ENCODE data around the gene SH3GL1.
"Not testable (repeated sequence)": the region's sequence is repeated elsewhere in the genome, so short reads cannot be mapped to it uniquely, and the experiment has no call there.

SH3GL1 gene

DNA sequence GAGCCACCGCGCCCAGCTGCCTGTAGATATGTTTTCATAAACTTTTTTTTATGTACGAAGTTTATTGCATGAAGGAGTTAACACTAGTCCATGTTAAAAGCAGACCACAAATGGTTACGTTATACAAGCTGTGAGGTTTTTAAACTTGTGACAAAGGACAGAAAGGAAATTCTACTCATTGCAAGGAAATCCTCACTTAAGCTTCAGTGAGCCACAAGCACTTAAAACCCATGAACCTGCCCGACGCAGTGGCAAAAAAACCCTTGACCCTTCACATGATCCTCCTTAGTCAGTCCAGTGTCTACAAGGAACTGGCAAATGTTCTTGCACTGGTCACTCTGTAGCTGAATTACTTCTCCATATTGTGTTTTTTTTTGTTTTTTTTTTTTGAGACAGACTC, 52.8 kb downstream of the SH3GL1 start:
- DNase-seq (ENCODE audit: low read depth in 2 of 2, low spot score in 1 of 2), result no peak

DNA sequence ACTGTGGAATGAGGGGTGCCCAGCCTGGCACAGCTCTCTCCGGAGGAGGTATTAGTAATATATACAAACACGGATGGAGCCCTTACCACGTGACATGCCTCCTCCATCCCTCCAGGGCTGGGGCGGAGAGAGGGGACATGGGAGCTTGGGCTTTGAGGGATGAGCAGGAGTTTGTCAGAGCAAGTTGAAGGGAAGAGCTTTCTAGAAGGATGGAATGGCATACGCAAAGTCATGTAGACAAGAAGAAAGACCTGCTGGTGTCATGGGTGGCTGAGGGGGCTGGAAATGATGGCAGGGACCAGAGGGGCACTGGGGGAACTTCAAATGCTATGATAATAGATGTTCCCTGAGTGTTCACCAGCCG, 54.3 kb downstream of the SH3GL1 start:
- DNase-seq (ENCODE audit: low read depth in 2 of 2, low spot score in 1 of 2), result no peak

DNA sequence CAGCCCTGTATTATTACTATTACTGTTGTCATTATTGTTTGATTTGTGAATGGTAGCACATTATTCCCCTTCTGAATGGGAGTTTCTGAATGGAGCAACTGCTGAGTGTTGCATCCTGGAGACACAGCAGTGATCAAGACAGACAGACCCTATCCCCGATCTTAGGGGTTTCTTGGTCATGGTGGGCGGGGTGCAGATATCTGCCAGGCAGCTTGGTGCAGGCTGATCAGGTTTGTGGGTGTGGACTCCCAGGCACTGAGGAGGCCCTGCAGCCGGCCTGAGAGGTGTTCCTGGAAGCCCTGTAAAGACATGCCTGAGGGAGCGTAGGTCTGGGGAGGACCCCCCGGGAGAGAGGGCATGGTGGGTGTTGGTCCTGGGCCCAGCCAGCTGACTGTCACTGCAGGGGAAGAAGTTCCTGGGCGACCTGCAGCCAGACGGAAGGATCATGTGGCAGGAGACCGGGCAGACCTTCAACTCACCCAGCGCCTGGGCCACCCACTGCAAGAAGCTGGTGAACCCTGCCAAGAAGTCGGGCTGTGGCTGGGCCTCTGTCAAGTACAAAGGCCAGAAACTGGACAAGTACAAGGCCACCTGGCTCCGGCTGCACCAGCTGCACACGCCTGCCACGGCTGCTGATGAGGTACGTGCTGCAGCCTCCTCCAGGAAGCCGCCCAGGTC, 54.9 kb downstream of the SH3GL1 start:
- no peak for DNase-seq (ENCODE audit: low read depth in 2 of 2, low spot score in 1 of 2)

DNA sequence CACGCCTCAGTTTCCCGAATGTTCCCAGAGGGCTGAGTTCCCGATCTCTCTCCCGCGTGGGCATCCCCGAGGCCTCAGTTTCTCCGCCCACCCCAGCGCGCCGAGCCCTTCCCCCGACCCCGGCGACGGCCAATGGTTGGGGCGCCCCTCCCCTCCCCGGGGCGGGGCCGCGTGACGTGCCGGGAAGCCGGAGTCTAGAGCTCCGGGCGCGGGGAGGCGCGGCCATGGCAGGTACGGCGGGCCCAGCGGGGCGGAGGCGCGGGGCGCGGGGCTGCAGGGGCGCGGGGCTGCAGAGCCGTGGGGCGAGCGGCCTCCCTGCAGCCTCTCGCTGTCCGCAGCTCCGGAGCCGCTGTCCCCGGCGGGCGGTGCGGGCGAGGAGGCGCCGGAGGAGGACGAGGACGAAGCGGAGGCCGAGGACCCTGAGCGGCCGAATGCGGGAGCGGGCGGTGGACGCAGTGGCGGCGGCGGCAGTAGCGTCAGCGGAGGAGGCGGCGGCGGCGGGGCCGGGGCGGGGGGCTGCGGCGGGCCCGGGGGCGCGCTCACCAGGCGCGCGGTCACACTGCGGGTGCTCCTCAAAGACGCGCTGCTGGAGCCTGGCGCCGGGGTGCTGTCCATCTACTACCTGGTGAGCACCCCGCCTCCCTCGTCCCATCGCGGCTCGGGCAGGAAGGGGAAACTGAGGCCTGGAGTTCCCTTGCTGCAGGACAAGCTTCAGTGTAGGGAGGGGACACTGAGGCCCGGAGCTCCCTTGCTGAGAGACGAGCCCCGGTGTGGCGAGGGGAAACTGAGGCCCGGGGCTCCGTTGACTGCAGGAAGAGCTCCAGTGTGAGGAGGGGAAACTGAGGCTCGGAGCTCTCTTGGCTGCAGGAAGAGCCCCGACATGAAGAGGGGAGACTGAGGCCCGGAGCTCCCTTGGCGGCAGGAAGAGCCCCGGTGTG, 56.7 kb downstream of the SH3GL1 start, which contains the start of gene MPND:
MPND (plus strand) TSS at position 193 of the 938 bp plus-strand sequence; CDS start at position 225, 32 bp downstream.
- DNase-seq (ENCODE audit: low read depth in 2 of 2, low spot score in 1 of 2), result peak; percentile 83 to 87

DNA sequence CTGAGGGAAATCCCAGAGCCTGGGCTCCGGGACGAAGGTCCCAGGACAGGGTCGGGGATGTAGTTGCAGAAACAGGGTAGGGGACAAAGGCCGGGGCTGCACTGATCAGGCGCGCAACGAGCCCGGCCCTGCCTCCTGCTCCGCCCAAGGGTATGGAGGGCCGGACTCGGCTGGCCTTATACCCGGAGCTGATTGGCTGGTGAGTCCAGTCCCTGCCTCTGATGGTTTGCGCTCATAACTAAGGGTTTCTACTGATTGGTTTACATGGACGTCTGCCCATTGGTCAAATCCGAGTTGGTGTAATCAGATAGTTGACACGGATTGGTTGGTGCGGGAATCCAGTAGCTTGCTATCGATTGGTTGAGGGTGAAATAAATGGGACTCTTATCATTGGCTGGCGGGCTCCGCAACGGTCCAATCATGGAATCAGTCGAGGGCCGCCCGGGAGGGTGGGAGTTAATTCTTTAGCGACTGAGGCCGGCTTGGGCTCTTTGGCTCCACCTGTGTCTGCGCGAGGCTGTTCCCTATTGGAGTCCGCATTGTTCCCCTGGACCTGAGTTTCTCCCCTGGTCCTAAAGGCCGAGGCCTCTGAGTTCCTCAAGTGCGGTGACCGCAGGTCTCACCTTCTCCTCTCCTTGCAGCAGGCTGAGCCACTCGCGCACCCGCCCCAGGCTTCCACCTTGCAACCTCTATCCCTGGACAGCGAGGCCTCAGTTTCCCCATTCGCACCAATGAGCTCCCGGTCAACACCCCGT, 57.6 kb downstream of the SH3GL1 start:
- DNase-seq (ENCODE audit: low read depth in 2 of 2, low spot score in 1 of 2), result peak; percentile 54 to 78

DNA sequence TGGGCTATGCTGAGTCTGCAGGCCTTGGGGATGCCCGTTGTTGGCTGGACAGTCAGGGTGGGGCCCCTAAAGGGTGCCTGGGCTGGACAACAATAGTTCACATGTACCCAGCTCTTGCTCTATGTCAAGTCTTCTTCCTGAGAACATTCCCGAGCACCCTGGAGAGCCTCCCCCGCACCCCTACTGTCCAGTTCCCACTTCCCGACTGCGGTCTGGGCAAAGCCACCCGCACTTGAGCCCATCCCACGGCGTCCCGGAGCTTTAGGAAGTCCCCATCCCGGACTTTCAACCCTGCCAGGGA, 58.1 kb downstream of the SH3GL1 start:
- no peak for DNase-seq (ENCODE audit: low read depth in 2 of 2, low spot score in 1 of 2)

DNA sequence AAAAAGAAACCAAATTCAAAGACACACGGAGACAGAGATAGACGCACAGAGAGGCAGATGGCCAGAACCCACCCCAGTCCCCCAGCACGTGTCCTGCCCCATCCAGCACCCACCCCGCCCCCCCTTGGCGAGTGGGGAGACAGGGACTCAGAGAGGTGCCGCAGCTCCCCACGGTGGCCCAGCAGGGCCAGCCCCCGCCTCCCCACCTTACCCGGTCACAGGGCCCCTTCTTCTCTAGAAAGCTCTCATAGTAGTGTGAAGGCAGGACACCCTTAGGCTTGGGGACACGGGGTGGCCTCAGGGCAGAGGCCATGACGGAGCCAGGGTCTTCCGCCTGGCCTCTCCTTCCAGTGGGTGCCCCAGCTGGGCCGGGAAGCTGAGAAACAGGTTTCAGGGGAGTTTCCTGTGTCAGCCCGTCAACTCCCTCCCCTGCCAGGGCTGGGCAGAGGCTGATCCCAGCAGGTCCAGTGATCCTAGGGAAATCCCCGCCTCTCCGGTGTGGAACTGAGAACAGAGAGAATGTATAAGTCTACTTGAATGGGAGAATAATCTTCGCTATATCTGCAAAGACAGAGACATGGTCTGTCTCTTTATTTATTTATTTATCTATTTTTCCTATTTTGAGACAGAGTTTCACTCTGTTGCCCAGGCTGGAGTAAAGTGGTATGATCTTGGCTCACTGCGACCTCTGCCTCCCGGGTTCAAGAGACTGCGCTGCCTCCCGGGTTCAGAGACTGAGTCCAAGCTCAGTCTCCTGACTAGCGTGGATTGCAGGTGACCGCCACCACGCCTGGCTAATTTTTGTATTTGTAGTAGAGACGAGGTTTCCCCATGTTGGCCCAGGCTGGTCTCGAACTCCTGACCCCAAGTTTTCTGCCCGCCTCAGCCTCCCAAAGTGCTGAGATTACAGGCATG, 61.6 kb downstream of the SH3GL1 start, which contains the start of gene STAP2:
STAP2 (minus strand) TSS at position 387 of the 915 bp plus-strand sequence; CDS start at position 313, 74 bp downstream.
- no peak for DNase-seq (ENCODE audit: low read depth in 2 of 2, low spot score in 1 of 2)

DNA sequence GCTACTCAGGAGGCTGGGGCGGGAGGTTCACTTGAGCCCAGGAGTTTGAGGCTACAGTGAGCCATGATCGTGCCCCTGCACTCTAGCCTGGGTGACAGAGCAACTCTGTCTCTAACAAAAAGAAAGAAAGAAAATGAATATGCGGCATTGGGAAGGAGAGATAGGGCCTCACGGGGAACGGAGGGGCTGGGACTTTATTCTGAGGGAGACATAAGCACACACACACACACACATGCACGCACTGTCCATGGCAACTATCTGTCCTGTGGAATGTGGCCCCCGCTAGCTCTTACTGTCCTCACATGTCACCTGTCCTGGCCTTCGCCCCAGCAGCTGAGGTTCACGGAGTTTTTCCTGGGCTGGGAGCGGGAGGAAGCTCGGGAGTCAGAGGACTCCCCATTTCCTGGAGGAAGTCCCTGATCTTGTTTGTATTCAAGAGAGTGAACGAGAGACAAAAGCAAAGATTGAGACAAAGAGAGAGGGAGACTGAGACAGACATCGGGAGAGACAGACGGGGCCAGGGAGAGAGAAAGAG, 62.4 kb downstream of the SH3GL1 start:
- DNase-seq (ENCODE audit: low read depth in 2 of 2, low spot score in 1 of 2), result no peak

DNA sequence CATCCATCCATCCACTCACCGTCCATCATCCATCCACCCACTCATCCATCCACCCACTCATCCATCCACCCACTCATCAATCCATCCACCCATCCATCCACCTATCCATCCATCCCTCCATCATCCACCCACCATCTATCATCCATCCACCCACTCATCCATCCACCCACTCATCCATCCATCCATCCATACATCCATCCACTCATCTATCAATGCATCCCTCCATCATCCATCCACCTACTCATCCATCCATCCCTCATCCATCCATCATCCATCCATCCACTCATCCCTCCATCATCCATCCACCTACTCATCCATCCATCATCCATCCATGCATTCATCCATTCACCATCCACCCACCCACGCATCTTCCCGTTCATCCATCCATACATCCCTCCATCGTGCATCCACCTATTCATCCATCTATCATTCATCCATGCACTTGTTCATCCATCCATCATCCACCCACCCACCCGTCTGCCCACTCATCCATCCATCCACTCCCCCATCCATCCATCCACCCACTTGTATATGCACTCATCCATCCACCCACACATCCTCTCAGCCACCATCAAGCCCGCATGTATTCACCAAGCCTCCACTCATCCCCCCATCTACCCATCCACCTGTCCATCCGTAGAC, 65.3 kb downstream of the SH3GL1 start:
- no peak for DNase-seq (ENCODE audit: low read depth in 2 of 2, low spot score in 1 of 2)

DNA sequence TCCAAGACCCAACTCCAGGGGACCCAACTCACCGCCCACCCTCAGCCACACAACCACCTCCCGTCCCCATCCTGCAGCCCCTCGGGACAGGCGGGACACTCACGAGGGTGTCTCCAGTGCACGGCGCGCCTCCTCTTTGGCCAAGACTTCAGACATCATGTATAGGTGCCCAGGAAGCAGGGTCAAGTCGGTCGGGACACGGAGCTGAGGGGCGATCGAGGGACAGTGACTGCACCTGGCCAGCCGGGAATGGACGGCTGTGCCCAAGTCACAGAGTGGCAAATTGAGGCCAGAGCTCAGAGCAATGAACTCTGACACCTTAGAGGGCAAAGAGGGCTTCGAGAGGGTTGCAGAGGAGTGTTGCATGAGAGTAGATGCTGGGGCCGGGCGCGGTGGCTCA, 70.5 kb downstream of the SH3GL1 start:
- no peak for DNase-seq (ENCODE audit: low read depth in 2 of 2, low spot score in 1 of 2)

DNA sequence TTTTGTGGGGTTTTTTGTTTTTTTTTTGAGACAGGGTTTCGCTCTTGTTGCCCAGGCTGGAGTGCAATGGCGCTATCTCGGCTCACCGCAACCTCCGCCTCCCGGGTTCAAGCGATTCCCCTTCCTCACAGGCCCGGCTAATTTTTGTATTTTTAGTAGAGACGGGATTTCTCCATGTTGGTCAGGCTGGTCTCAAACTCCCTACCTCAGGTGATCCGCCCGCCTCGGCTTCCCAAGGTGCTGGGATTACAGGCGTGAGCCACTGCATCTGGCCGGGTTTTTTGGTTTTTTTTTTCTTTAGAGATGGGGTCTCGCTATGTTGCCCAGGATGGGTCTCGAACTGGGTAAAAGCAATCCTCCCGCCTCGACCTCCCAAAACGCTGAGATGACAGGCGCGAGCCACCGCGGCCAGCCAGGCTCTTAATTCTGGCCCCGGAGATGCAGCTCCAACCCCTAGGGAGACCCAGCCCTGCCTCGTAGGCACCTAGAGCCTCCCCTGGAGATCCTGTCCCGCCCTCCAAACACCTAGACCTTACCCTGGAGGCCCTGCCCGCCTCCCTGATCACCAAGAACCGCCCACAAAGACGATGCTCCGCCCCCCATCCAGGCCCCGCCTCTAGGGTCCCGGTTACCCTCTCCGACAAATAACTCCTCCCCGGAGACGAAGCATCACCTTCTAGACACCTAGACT, 71.2 kb downstream of the SH3GL1 start:
- DNase-seq (ENCODE audit: low read depth in 2 of 2, low spot score in 1 of 2), result not testable (repeated sequence)

DNA sequence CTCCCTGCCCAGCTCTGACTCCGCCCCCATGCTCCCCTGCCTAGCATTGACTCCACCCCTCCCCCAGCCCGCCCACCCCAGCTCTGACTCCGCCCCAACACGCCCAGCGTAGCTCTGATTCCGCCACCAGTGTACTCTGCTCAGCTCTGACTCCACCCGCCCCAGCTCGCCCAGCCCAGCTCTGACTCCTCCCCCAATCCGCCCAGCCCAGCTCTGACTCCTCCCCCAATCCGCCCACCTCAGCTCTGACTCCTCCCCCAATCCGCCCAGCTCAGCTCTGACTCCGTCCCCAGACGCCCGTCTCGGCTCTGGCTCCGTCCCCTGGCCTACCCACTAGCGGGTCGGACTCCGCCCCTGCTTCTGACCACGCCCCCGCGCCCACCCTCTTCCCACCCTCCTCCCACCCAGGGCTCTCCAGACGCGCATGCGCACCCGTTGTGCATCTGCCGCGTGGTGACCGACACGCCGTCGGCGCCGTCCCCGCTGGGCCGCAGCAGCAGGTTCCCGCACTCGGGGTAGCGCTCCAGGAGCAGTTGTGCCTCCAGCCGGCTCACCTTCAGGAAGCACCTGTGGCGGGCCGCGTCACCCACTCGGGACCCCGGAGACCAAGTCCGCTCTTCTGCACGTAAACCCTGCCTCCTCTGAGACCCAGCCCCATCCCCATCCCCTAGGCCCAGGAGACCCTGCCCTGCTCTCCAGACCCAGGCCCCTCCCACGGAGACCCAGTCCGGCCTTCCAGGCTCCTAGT, 71.9 kb downstream of the SH3GL1 start:
- DNase-seq (ENCODE audit: low read depth in 2 of 2, low spot score in 1 of 2), result peak; percentile 82 to 98

DNA sequence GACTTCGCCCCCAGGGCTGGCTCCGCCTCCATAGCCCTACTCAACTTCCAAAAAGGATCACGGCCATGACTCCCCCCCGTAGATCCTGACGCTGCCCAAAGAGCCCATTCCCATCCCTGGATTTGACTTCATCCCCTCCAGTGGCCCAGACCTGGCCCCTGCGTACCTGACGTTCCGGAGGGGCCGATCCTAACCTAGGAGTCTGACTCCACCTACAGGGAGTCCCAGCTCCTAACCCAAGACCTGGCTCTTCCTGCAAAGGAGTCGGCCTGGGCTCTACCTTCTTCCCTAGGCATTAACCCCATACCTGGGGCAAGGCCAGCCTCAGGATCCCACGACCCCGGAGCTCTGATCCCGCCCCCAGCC, 72.5 kb downstream of the SH3GL1 start:
- DNase-seq (ENCODE audit: low read depth in 2 of 2, low spot score in 1 of 2), result no peak

DNA sequence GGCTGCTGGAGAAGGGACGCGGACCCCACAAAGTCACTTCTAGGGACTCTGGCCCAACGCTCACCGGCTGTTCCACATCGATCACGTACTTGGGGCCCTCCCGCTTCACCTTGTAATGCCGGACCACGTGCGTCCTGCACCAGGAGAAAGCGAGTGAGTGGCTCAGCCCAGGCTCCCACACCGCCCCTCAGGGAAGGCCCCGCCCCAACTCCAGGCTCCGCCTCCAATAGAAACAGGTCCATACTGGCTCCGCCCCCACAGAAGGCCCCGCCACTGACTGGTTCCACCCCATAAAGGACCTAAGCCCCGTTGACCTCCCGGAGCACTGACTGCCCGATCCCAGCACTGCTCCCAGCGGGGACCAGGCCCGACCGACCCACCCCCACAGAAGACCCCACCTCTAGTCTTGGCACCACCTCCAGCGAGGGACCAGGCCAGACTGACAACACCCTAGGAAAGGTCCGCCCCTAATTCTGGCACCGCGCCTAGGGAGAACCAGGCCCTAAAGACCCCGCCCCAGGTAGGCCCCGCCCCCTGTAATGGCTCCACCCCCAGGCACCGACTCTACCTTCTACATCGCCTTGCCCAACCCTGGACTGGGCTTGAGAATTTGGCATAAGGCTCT, 73.0 kb downstream of the SH3GL1 start:
- DNase-seq (ENCODE audit: low read depth in 2 of 2, low spot score in 1 of 2), result peak in 1 of 2 donors; percentile 47

DNA sequence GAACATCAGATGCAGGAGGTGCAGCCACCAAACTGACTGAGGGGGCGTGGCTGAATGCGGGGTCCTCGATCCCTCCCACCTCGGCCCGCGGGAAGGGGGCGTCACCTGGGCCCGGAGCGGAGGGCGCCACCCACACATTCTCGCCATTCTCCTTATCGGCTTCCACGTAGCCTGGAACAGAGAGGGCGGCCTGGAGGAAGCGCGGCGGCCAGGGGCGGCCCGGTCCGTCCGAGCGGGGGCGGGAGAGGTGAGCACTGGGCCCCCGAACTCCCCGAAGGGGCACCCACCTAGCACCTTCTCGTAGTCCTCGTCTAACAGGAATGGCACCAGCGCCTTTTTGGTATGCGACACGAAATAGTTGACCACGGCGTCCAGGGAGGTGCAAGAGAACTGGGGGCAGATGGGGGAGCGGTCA, 73.5 kb downstream of the SH3GL1 start:
- DNase-seq (ENCODE audit: low read depth in 2 of 2, low spot score in 1 of 2), result no peak

DNA sequence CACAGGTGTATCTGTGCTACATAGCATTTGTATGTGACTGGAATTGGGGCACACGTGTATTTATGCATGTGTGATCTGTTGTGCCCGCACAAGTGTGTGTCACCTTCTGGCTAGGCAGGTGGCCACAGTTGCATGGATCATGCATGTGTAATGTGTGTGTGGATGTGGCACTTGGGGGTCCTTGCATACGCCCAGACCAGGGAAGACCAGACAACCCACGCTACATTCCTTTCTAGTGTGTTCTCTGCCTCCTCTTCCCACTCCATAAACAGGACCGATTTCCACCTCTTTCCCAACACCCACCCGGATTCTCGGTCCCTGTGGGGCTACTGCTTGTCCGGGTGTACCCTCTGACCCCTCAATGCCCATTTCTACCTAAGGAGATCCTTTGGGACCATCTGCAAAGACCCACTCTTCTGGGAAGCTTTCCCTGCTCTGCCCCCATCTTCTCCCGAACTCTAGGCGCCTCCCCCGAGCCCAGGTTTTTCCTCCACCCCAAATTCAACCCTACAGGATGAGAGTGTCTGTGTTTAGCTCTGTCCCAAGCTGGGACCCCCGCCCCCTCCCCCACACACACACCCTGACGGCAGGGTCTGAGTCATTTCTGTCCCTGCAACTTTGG, 74.0 kb downstream of the SH3GL1 start:
- no peak for DNase-seq (ENCODE audit: low read depth in 2 of 2, low spot score in 1 of 2)

DNA sequence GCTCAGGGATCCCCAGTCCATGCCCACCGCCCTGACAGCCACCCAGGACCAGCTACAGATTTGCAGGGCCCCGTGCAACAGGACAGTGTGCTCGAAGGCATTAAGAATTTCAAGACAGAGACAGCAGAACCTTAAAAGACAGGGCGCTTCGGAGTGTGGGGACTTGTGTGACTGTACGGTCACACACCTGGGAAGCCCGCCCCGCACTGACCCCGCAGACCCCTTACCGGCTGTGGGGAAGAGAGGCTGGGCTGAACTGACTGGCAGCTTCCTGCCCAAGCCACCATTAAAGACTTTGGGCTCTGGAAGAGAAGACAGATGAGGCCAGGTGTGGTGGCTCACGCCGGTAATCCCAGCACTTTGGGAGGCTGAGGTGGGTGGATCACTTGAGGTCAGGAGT, 76.1 kb downstream of the SH3GL1 start:
- DNase-seq (ENCODE audit: low read depth in 2 of 2, low spot score in 1 of 2), result no peak

DNA sequence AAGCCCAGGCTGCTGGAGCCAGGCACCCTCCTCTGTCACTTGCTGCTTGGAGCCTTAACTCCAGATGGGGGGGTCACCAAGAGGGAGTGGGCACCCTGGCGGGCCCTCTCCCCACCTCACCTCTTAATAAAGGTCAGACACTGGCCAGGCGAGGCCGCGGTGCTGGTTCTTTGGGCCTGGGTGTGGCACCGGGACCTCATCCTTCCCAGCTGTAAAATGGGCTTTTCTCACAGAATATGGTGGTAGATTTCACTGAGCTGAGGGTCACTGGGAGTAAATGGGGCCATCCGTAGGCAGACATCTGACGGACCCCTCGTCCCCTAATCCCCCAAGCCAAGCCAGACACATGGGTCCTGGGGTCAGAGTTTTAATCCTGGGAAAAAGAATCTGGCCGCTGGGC, 76.7 kb downstream of the SH3GL1 start:
- DNase-seq (ENCODE audit: low read depth in 2 of 2, low spot score in 1 of 2), result no peak

All from stimulated activated CD8-positive, alpha-beta memory T cell treated with anti-CD3 and anti-CD28 coated beads, Interleukin-4, amount 100 ng/mL, for 1 hour (primary cell).